ENCODE data around the gene PUS1. TPM values are rescaled to one million over a fixed set of nuclear protein-coding genes. Genes with fewer than 3 reads are reported as not detected.
A peak's percentile ranks its signal among the peaks of the same experiment; 100 is the strongest.

Gene PUS1
- total RNA-seq (2011; cell fraction: chromatin; rRNA removed; ENCODE audit: low replicate concordance), result 97.0 and 232 TPM in 2 replicates
- total RNA-seq (2011; cell fraction: nucleolus; rRNA removed), result 140 and 151 TPM in 2 replicates
- 123 and 134 TPM in 2 replicates for total RNA-seq (2011; cell fraction: nucleoplasm; rRNA removed)
- total RNA-seq (2014; rRNA removed), result 35.6 and 53.2 TPM in 2 replicates
- total RNA-seq (2014; rRNA removed; fragmentation: Illumina TruSeq; extraction: Trizol), result 13.6 and 16.4 TPM in 2 replicates
- total RNA-seq (2015; rRNA removed; fragmentation: Illumina TruSeq; extraction: Trizol), result 29.7 and 30.0 TPM in 2 replicates
- 79.3 and 90.8 TPM in 2 replicates for total RNA-seq (2021)
- 27.9 and 36.5 TPM in 2 replicates for polyA plus RNA-seq (2011; rRNA removed)
- 28.1 and 41.6 TPM in 2 replicates for polyA plus RNA-seq (2011; cell fraction: cytosol; rRNA removed)
- polyA plus RNA-seq (2011; cell fraction: nucleus; rRNA removed), result 56.2 and 84.8 TPM in 2 replicates
- polyA plus RNA-seq (2012), result 37.5 and 51.4 TPM in 2 replicates
- polyA plus RNA-seq (2014; fragmentation: Illumina TruSeq; extraction: Trizol), result 30.3 and 39.8 TPM in 2 replicates
- polyA plus RNA-seq (2014; fragmentation: Nextera tagmentation; extraction: Ambion mirVana), result 1 to 10 TPM; 1.9 to 3.8 TPM
- 71.4 and 73.4 TPM in 2 replicates for polyA plus RNA-seq (2014; rRNA removed)
- 16.8 and 21.8 TPM in 2 replicates for polyA minus RNA-seq (2011; rRNA and poly(A)+ RNA removed)
- 30.8 and 32.0 TPM in 2 replicates for polyA minus RNA-seq (2011; cell fraction: cytosol; rRNA and poly(A)+ RNA removed)
- polyA minus RNA-seq (2011; cell fraction: nucleus; rRNA and poly(A)+ RNA removed), result 27.3 and 32.4 TPM in 2 replicates
- Bru-seq, nascent RNA, result percentile 87 among the genes with signal in this experiment
- BruChase-seq, experiment 1, labeled RNA remaining after a 2-hour chase, result percentile 91 among the genes with signal in this experiment
- BruChase-seq, experiment 2, labeled RNA remaining after a 6-hour chase, result percentile 90 among the genes with signal in this experiment
- long read RNA-seq, experiment 1, full-length matches to known transcripts, result 85 of 200 reads
- long read RNA-seq, experiment 1, partial matches to known transcripts, result 36 of 200 reads
- long read RNA-seq, experiment 1, other reads (novel, unspliced or antisense), result 79 of 200 reads
- long read RNA-seq, experiment 2, full-length matches to known transcripts, result 41 of 78 reads
- long read RNA-seq, experiment 2, partial matches to known transcripts, result 15 of 78 reads
- long read RNA-seq, experiment 2, other reads (novel, unspliced or antisense), result 22 of 78 reads
- long read RNA-seq, experiment 3, full-length matches to known transcripts, result 16 of 34 reads
- long read RNA-seq, experiment 3, partial matches to known transcripts, result 3 of 34 reads
- long read RNA-seq, experiment 3, other reads (novel, unspliced or antisense), result 15 of 34 reads

DNA sequence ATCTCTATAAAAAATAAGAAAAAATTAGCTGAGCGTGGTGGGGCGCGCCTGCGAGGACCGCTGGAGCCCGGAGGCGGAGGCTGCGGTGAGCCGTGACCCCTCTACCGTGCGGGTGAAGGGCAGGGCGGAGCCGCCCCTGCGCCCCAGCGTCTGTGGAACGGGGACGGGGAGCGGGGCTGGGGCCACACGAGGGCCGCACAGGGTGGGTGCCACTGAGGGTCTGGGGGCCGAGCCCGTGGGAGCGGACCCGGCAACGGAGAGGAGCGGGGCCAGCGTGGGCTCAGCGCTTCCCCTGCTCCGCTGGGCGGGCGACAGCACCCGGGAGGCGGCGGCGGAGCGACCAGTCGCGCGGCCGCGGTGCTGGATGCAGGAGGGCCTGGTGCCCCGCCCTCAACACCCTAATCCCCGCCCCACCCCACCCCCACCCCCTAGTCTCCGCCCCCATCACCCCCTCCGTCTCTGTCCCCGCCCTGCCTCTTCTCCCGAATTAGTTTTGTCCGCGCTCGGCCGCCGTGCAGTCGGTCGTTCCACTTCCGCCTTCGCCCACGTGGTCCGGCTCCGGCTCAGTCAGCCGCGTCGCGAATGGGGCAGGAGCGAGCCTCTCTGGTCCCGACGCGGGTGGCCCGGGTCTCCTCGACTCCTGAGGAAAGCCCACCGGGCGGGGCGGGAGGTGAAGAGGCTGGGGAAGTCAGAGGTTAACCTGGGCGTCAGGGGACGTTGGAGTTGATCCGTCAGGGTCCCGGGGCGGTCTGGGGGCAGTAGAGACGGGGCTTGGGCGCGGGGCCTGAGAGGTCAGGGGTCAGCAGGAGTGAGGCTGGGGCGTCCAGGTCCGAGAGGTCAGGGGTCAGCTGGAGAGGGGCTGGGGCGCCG, at the start of gene PUS1:
TSS of gene PUS1 (plus strand) at position 566 of the 870 bp plus-strand sequence. CDS start 447 bp downstream, outside the sequence.
- in situ Hi-C loops (cut with MboI), result no loop called here
- peak; percentile 90 for ATAC-seq
- TF ChIP-seq ZNF197 (CRISPR knock-in tag; IDR thresholded peaks at IDR 0.05; ENCODE audit: low read depth) (no peak), TARDBP (IDR thresholded peaks at IDR 0.05) (no peak; the same call in 1 of the 2 replicates), IFI16 (CRISPR knock-in tag; IDR thresholded peaks at IDR 0.05) (no peak), U2AF1 (optimal IDR thresholded peaks at IDR 0.05; ENCODE audit: low read depth, low read length) (peak; percentile 75), EP400 (IDR thresholded peaks at IDR 0.05) (peak; percentile 98), PHB (CRISPR knock-in tag; IDR thresholded peaks at IDR 0.05) (no peak), MCM3 (IDR thresholded peaks at IDR 0.05) (no peak), SREBF1 (IDR thresholded peaks at IDR 0.05; ENCODE audit: borderline replicate concordance, low read depth, low read length) (no peak), ZNF696 (CRISPR knock-in tag; conservative IDR thresholded peaks at IDR 0.05) (no peak), TRIM28 (IDR thresholded peaks at IDR 0.05) (no peak), ATF6 (CRISPR knock-in tag; IDR thresholded peaks at IDR 0.05) (0 out of 2 replicates have a peak, but pooled peaks have one; percentile 7), ZFX (CRISPR knock-in tag; IDR thresholded peaks at IDR 0.05) (peak; percentile 71)
- TF ChIP-seq, protein P1, sequence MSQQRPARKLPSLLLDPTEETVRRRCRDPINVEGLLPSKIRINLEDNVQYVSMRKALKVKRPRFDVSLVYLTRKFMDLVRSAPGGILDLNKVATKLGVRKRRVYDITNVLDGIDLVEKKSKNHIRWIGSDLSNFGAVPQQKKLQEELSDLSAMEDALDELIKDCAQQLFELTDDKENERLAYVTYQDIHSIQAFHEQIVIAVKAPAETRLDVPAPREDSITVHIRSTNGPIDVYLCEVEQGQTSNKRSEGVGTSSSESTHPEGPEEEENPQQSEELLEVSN (IDR thresholded peaks at IDR 0.05; ENCODE audit: borderline replicate concordance in 1 of 2, extremely low read depth in 1 of 2, insufficient read depth in 1 of 2, insufficient read length in 1 of 2, low read depth in 1 of 2, low read length in 1 of 2, poor library complexity in 1 of 2, severe bottlenecking in 1 of 2), result peak; percentile 64 to 89

More for the DNA sequence above, at the start of gene PUS1:
- FAIRE-seq, result peak; percentile 65
- H3K4me3 ChIP-seq, result peak within 1 kb of the TSS; percentile 84
- H3K9me1 ChIP-seq (ENCODE audit: control insufficient read depth, insufficient read depth, low read length), result no peaks in the 10 kb centered on the region
- BruUV-seq (replicated peaks), result no TSS peak
- ChIA-PET CTCF (ENCODE audit: low intra/inter-chr PET ratio) (interaction anchor here (0.5 to 1.5 kb wide), 2 partner anchors 21 to 27 kb away, joined by 3 to 4 read pairs; partner anchors contain the start of gene EP400), POLR2A (interaction anchor here (0.8 to 2.6 kb wide), 11 partner anchors 9 to 69 kb away, joined by 3 to 11 read pairs (median 4); partner anchors contain the start of gene EP400)
- H3K4me1 ChIP-seq (replicated peaks in 1 of 2; ENCODE audit: control insufficient read depth in 2 of 2, insufficient read depth in 2 of 2, low read length in 2 of 2), result peaks cover 14 to 38% of the 10 kb centered on the region in 2 experiments; a peak in 4 of 5 replicates
- H3K27ac ChIP-seq (ENCODE audit: extremely low read depth, low read depth, low read length), result peak within 1 kb of the TSS; percentile 97
- H3K79me2 ChIP-seq (ENCODE audit: control insufficient read depth, insufficient read depth, low read length), result peaks cover 36% of the 10 kb centered on the region
- no peaks in the 10 kb centered on the region for H3K27me3 ChIP-seq (ENCODE audit: control insufficient read depth in 2 of 2, insufficient read depth in 2 of 2, low read length in 2 of 2)
- DNase-seq (ENCODE audit: extremely low read depth in 1 of 4, low spot score in 3 of 4), result peak; percentile 96 to 99 (median 97)
- H3K9me3 ChIP-seq (replicated peaks; ENCODE audit: control insufficient read depth, insufficient read depth, low read depth, low read length), result no peaks in the 10 kb centered on the region
- H3K9ac ChIP-seq (ENCODE audit: insufficient read depth in 1 of 2, low read depth in 2 of 2, low read length in 2 of 2), result peak within 1 kb of the TSS; percentile 84 to 98
- peaks cover 38% of the 10 kb centered on the region for H3K36me3 ChIP-seq (ENCODE audit: control insufficient read depth, insufficient read depth, low read length)
- peak within 1 kb of the TSS; percentile 93 for H2AFZ ChIP-seq (ENCODE audit: low read depth, low read length)
- 0% methylated on average over 46 of the region's 84 CpGs for WGBS (ENCODE audit: insufficient coverage, low coverage, missing lambda C conversion rate)
- H4K20me1 ChIP-seq (replicated peaks; ENCODE audit: control insufficient read depth, insufficient read depth, low read length), result peaks cover 3% of the 10 kb centered on the region
- intact Hi-C loops (cut with micrococcal nuclease), result loop anchor here (1.0 kb wide), 1 partner anchor 69 kb away; no protein-coding TSS in a partner anchor
- H3K4me2 ChIP-seq (ENCODE audit: insufficient read depth, low read length), result peak within 1 kb of the TSS; percentile 90
